H1 (cell line): ENCODE results near the gene INPP5K. TPM values are rescaled to one million over a fixed set of nuclear protein-coding genes. Genes with fewer than 3 reads are reported as not detected.

Source experiments
- CTCF ChIA-PET: fragments of 300-600 bp; sonication (Branson Sonifier 250); formaldehyde crosslinking; loops from one replicate; lab custom pipeline; 2021; ENCODE audit not compliant: partially characterized antibody; lab: Charles Lee
- POLR2A ChIA-PET: fragments of 300-600 bp; sonication (Branson Sonifier 250); formaldehyde crosslinking; loops from one replicate; lab custom pipeline; 2021; ENCODE audit warnings: inconsistent platforms; ENCODE audit not compliant: partially characterized antibody; lab: Charles Lee
- DNase-seq, 2 experiments: peaks; one replicate each; pipeline versions ENCODE4 v3.0.0 to v3.0.0-alpha.2; 2010 to 2022; ENCODE audit warnings: low spot score in 2 of 2, low read depth in 1 of 2, mixed read lengths in 1 of 2
- FAIRE-seq: peaks from 2 replicates; lab custom pipeline; 2011; peaks lifted over from hg19 to GRCh38; lab: Jason Lieb, UNC
- H2AFZ ChIP-seq: 2 replicates; pipeline ENCODE4 v1.8.1; 2012; ENCODE audit warnings: low read length, inconsistent platforms
- H2AK5ac ChIP-seq: 2 replicates; pipeline ENCODE4 v1.6.1; 2013; ENCODE audit warnings: low read depth, low read length
- H2BK120ac ChIP-seq: replicated peaks from 2 replicates; pipeline ENCODE3; 2013; ENCODE audit warnings: low read depth, low read length, inconsistent platforms
- H2BK12ac ChIP-seq: 2 replicates; pipeline ENCODE4 v1.6.1; 2013; ENCODE audit warnings: low read depth, low read length
- H2BK15ac ChIP-seq: 2 replicates; pipeline ENCODE4 v1.6.1; 2013; ENCODE audit warnings: low read length
- H2BK20ac ChIP-seq: 2 replicates; pipeline ENCODE4 v1.6.1; 2013; ENCODE audit warnings: low read length
- H2BK5ac ChIP-seq: 2 replicates; pipeline ENCODE4 v1.6.1; 2013; ENCODE audit warnings: low read depth, low read length
- H3K14ac ChIP-seq: 2 replicates; pipeline ENCODE4 v1.6.1; 2013; ENCODE audit warnings: inconsistent platforms; ENCODE audit not compliant: insufficient read length
- H3K18ac ChIP-seq: 2 replicates; pipeline ENCODE4 v1.6.1; 2013; ENCODE audit warnings: low read length; ENCODE audit errors: extremely low read depth
- H3K23ac ChIP-seq: 2 replicates; pipeline ENCODE4 v1.6.1; 2013; ENCODE audit warnings: inconsistent platforms; ENCODE audit not compliant: insufficient read length
- H3K23me2 ChIP-seq: 2 replicates; pipeline ENCODE4 v1.6.1; 2013; ENCODE audit warnings: low read depth, low read length
- H3K27ac ChIP-seq: 2 replicates; pipeline ENCODE4 v1.6.1; 2011; ENCODE audit warnings: low read depth, low read length, inconsistent platforms
- H3K27me3 ChIP-seq, 4 experiments: replicated peaks in 1 of 4; 1 replicate in 1 of 4; 2 replicates in 3 of 4; pipeline versions ENCODE4 v1.6.1 to v1.8.1; 2011 to 2013; ENCODE audit warnings: low read length in 3 of 4, mild to moderate bottlenecking in 3 of 4, inconsistent platforms in 2 of 4, mixed read lengths in 2 of 4, moderate library complexity in 1 of 4; ENCODE audit not compliant: control insufficient read depth in 3 of 4, insufficient read depth in 3 of 4; ENCODE audit errors: extremely low read depth in 1 of 4
- H3K36me3 ChIP-seq, 4 experiments: 2 replicates each; pipeline versions ENCODE4 v1.6.1 to v1.8.1; 2011 to 2013; ENCODE audit warnings: mild to moderate bottlenecking in 4 of 4, low read length in 3 of 4, moderate library complexity in 2 of 4, control low read depth in 1 of 4, inconsistent platforms in 1 of 4; ENCODE audit not compliant: insufficient read depth in 4 of 4, control insufficient read depth in 2 of 4
- H3K4ac ChIP-seq: replicated peaks from 2 replicates; pipeline ENCODE3; 2013; ENCODE audit warnings: low read length, low read depth, mixed read lengths, inconsistent platforms; ENCODE audit not compliant: insufficient read length
- H3K4me1 ChIP-seq, 4 experiments: replicated peaks in 1 of 4; 1 replicate in 1 of 4; 2 replicates in 3 of 4; pipeline versions ENCODE4 v1.6.1 to v1.8.1; 2011 to 2013; ENCODE audit warnings: low read length in 3 of 4, inconsistent platforms in 2 of 4, mixed read lengths in 1 of 4; ENCODE audit not compliant: insufficient read depth in 4 of 4, control insufficient read depth in 3 of 4
- H3K4me2 ChIP-seq, 2 experiments: 2 replicates each; pipeline versions ENCODE4 v1.6.1 to v1.8.1; 2011 to 2013; ENCODE audit warnings: low read depth in 2 of 2, low read length in 2 of 2, control low read depth in 1 of 2, inconsistent platforms in 1 of 2, mild to moderate bottlenecking in 1 of 2; ENCODE audit not compliant: insufficient read depth in 1 of 2
- H3K4me3 ChIP-seq, 4 experiments: fragments of 200-600, 300-600 bp in 1 of 4; sonication (generic), shearing (Covaris generic), sonication (Bioruptor Twin) in 1 of 4; 2 replicates each; pipeline versions ENCODE4 v1.5.1 to v1.8.1; 2011 to 2016; ENCODE audit warnings: low read length in 4 of 4, low read depth in 3 of 4, control low read depth in 2 of 4, inconsistent platforms in 2 of 4, mild to moderate bottlenecking in 2 of 4, mixed read lengths in 1 of 4, moderate library complexity in 1 of 4; ENCODE audit not compliant: insufficient read depth in 2 of 4; ENCODE audit errors: extremely low read depth in 1 of 4
- H3K56ac ChIP-seq: replicated peaks from 2 replicates; pipeline ENCODE3; 2013; ENCODE audit warnings: low read depth, mild to moderate bottlenecking, mixed read lengths, low read length, inconsistent platforms; ENCODE audit not compliant: insufficient read length
- H3K79me1 ChIP-seq: 2 replicates; pipeline ENCODE4 v1.6.1; 2013; ENCODE audit warnings: low read depth, low read length, control low read depth
- H3K79me2 ChIP-seq, 2 experiments: 2 replicates each; pipeline versions ENCODE4 v1.6.1 to v1.8.1; 2012 to 2013; ENCODE audit warnings: low read length in 2 of 2, mild to moderate bottlenecking in 2 of 2, inconsistent platforms in 1 of 2; ENCODE audit not compliant: insufficient read depth in 2 of 2, control insufficient read depth in 1 of 2
- H3K9ac ChIP-seq, 4 experiments: replicated peaks in 1 of 4; 1 replicate in 1 of 4; 2 replicates in 3 of 4; pipeline versions ENCODE4 v1.6.1 to v1.8.1; 2011 to 2013; ENCODE audit warnings: low read depth in 3 of 4, low read length in 3 of 4, control low read depth in 2 of 4, mild to moderate bottlenecking in 2 of 4, moderate library complexity in 2 of 4, inconsistent platforms in 1 of 4; ENCODE audit errors: extremely low read depth in 1 of 4
- H3K9me3 ChIP-seq, 2 experiments: 2 replicates each; pipeline versions ENCODE4 v1.6.1 to v1.8.1; 2012 to 2013; ENCODE audit warnings: mild to moderate bottlenecking in 2 of 2, moderate library complexity in 2 of 2, control low read depth in 1 of 2, inconsistent platforms in 1 of 2, low read depth in 1 of 2, low read length in 1 of 2, mixed read lengths in 1 of 2; ENCODE audit not compliant: insufficient read depth in 2 of 2
- H4K20me1 ChIP-seq, 2 experiments: replicated peaks in 1 of 2; 2 replicates each; pipeline versions ENCODE3 to v1.8.1; 2011 to 2013; ENCODE audit warnings: inconsistent platforms in 2 of 2, low read length in 2 of 2, mild to moderate bottlenecking in 1 of 2; ENCODE audit not compliant: insufficient read depth in 2 of 2, control insufficient read depth in 1 of 2
- H4K5ac ChIP-seq: 2 replicates; pipeline ENCODE4 v1.6.1; 2013; ENCODE audit warnings: low read length, low read depth, mixed read lengths, inconsistent platforms; ENCODE audit not compliant: insufficient read length
- H4K8ac ChIP-seq: 2 replicates; pipeline ENCODE4 v1.8.0; 2013; ENCODE audit warnings: mild to moderate bottlenecking, moderate library complexity, low read length, inconsistent platforms; ENCODE audit not compliant: insufficient read depth; ENCODE audit errors: extremely low read depth
- H4K91ac ChIP-seq: replicated peaks from 2 replicates; pipeline ENCODE3; 2013; ENCODE audit warnings: low read length, mixed read lengths, inconsistent platforms; ENCODE audit not compliant: insufficient read length
- CBX5 ChIP-seq: fragments of 300-800, 300-1000 bp; sonication (generic); IDR thresholded peaks from 2 replicates; pipeline ENCODE4 v1.7.1; 2016; ENCODE audit warnings: antibody characterized with exemption, low read length, low read depth
- CTBP2 ChIP-seq: IDR thresholded peaks from 2 replicates; pipeline ENCODE4 v1.7.0; 2011; ENCODE audit warnings: borderline replicate concordance, mild to moderate bottlenecking, moderate library complexity, mixed read lengths, low read length; ENCODE audit not compliant: insufficient read depth, insufficient read length
- CTCF ChIP-seq, 3 experiments: IDR thresholded peaks; 1 replicate in 2 of 3; 2 replicates in 1 of 3; pipeline versions ENCODE4 v1.5.1 to v1.6.1; 2011; ENCODE audit warnings: low read length in 3 of 3, mild to moderate bottlenecking in 3 of 3, inconsistent platforms in 2 of 3, low read depth in 1 of 3, moderate library complexity in 1 of 3; ENCODE audit not compliant: insufficient read depth in 1 of 3; ENCODE audit errors: control extremely low read depth in 1 of 3
- HDAC2 ChIP-seq, 2 experiments: fragments of 300-600 bp in 1 of 2; sonication (generic) in 1 of 2; IDR thresholded peaks; 2 replicates each; pipeline ENCODE4 v1.6.1; 2011 to 2012; ENCODE audit warnings: low read depth in 2 of 2, low read length in 2 of 2, mild to moderate bottlenecking in 2 of 2, moderate library complexity in 2 of 2, borderline replicate concordance in 1 of 2, inconsistent platforms in 1 of 2
- HDAC6 ChIP-seq: IDR thresholded peaks from one replicate; pipeline ENCODE4 v1.7.1; 2012; ENCODE audit warnings: low read depth, mild to moderate bottlenecking, inconsistent platforms, low read length, moderate library complexity
- SIN3A ChIP-seq, 2 experiments: IDR thresholded peaks in 1 of 2; conservative IDR thresholded peaks in 1 of 2; 2 replicates each; pipeline ENCODE4 v1.6.1; 2011 to 2012; ENCODE audit warnings: low read length in 2 of 2, improper control_type of control experiment in 1 of 2, low read depth in 1 of 2, mild to moderate bottlenecking in 1 of 2
- SRF ChIP-seq: IDR thresholded peaks from 2 replicates; pipeline ENCODE4 v1.6.1; 2011; ENCODE audit warnings: mild to moderate bottlenecking, low read depth, low read length, moderate library complexity
- TAF1 ChIP-seq: IDR thresholded peaks from 2 replicates; pipeline ENCODE4 v1.6.1; 2011; ENCODE audit warnings: mild to moderate bottlenecking, low read depth, low read length
- YY1 ChIP-seq: IDR thresholded peaks from 2 replicates; pipeline ENCODE4 v1.6.1; 2011; ENCODE audit warnings: low read depth, mild to moderate bottlenecking, low read length
- ZNF274 ChIP-seq: IDR thresholded peaks from 2 replicates; pipeline ENCODE4 v1.7.0; 2012; ENCODE audit warnings: low read length, borderline replicate concordance; ENCODE audit errors: extremely low read depth
- WGBS, 2 experiments: shearing (Covaris generic) in 1 of 2; methylation state at CpG; one replicate each; pipeline versions ENCODE4 v1.1.6 to v1.1.7; 2013 to 2015; ENCODE audit warnings: low lambda C conversion rate in 2 of 2, mixed read lengths in 2 of 2, inconsistent platforms in 1 of 2, low coverage in 1 of 2, missing lambda C conversion rate in 1 of 2; ENCODE audit not compliant: insufficient replicate concordance in 2 of 2, insufficient coverage in 1 of 2, insufficient read length in 1 of 2; ENCODE audit errors: extremely low coverage in 1 of 2, missing lambda C conversion rate in 1 of 2; 5-methylcytosine and 5-hydroxymethylcytosine counted together
- polyA plus RNA-seq, 7 experiments: library from polyadenylated mRNA; depleted of rRNA in 3 of 7; stranded (reverse) in 5 of 7; unstranded in 2 of 7; fragments of >200 nt in 5 of 7; fragments of 200-250 nt in 2 of 7; gene quantifications; 1 replicate in 5 of 7; 2 replicates in 1 of 7; 4 replicates in 1 of 7; pipeline versions ENCODE4 v1.2.1 to v1.2.3, GENCODE V29; 2011 to 2013; ENCODE audit warnings: missing spikeins in 2 of 7, mixed read lengths in 2 of 7
- total RNA-seq: library from RNA; stranded (reverse); fragmentation: NEBNext Ultra II Directional; extraction: Animal tissue kit (Norgen Biotek cat#: 25700); gene quantifications from 2 replicates; pipeline ENCODE4 v1.2.1, GENCODE V29; 2021

The INPP5K gene
- total and polyA plus RNA-seq, 2 of the 8 experiments (the other 6 are each of a cell fraction or from before 2014, with no cell fraction given): 21.0 to 24.1 TPM

- Histone ChIP-seq H3K4me3 (no peak overlapping the region), H3K4me1 (peaks cover 0 to 2% (median 0%) of the 10 kb centered on the region in 4 experiments; a peak in 1 of 7 replicates), H2BK5ac (no peak overlapping the region), H3K23ac (no peak overlapping the region), H4K5ac (no peak overlapping the region), H2AFZ (no peak overlapping the region), H3K9me3 (no peaks in the 10 kb centered on the region; a peak in 1 of 4 replicates), H3K27ac (no peak overlapping the region), H3K14ac (no peak overlapping the region), H2AK5ac (no peak overlapping the region), H2BK20ac (no peak overlapping the region), H2BK120ac (no peak overlapping the region), H3K36me3 (peaks cover 6 to 35% (median 23%) of the 10 kb centered on the region in 4 experiments; a peak in 7 of 8 replicates), H4K8ac (no peak overlapping the region; the same call in 1 of the 2 replicates), H2BK15ac (no peak overlapping the region), H2BK12ac (no peak overlapping the region), H3K18ac (no peak overlapping the region), H3K23me2 (no peaks in the 10 kb centered on the region), H3K79me1 (no peaks in the 10 kb centered on the region; the same call in 1 of the 2 replicates), H3K9ac (no peak overlapping the region), H3K27me3 (no peaks in the 10 kb centered on the region), H3K79me2 (no peaks in the 10 kb centered on the region), H3K56ac (no peak overlapping the region), H4K20me1 (peaks cover 1 to 3% of the 10 kb centered on the region in 2 experiments), H3K4me2 (no peak overlapping the region), H3K4ac (no peak overlapping the region), H4K91ac (no peak overlapping the region)
- DNase-seq (no peak), FAIRE-seq (no peak)
- ChIA-PET CTCF (no interaction called here), POLR2A (interaction anchor here (0.6 to 1.1 kb wide), 3 partner anchors 8 to 358 kb away, joined by 3 read pairs; partner anchors contain the start of gene CRK)
- 92% methylated on average over 18 of the region's 21 CpGs; no CpG with 5 or more reads in 1 of the 2 experiments for WGBS, 2 experiments
- no peak for TF ChIP-seq HDAC6
- TF ChIP-seq CBX5: no peak
- TF ChIP-seq TAF1: no peak
- TF ChIP-seq CTCF (IDR thresholded peaks at IDR 0.05; ENCODE audit: control extremely low read depth in 1 of 3, insufficient read depth in 1 of 3, low read depth in 1 of 3, low read length in 3 of 3): no peak
- TF ChIP-seq ZNF274: no peak
- no peak for TF ChIP-seq CTBP2
- TF ChIP-seq HDAC2 (IDR thresholded peaks at IDR 0.05; ENCODE audit: borderline replicate concordance in 1 of 2, low read depth in 2 of 2, low read length in 2 of 2): no peak
- TF ChIP-seq SIN3A (conservative IDR thresholded peaks at IDR 0.05 in 1 of 2, IDR thresholded peaks at IDR 0.05 in 1 of 2; ENCODE audit: low read depth in 1 of 2, low read length in 2 of 2): no peak
- TF ChIP-seq SRF: no peak
- TF ChIP-seq YY1: no peak
These were observed 48.4 kb downstream of the INPP5K start for GRCh38 chr17:1467898-1468492.
